K562 (cell line): ENCODE results near the gene SCGB1A1. TPM values are rescaled to one million over a fixed set of nuclear protein-coding genes. Genes with fewer than 3 reads are reported as not detected.
A peak's percentile ranks its signal among the peaks of the same experiment; 100 is the strongest.

ENCODE experiments used
- ATAC-seq: fragments of 200-7000 bp; cut with Tn5 transposase; 3 replicates; pipeline ENCODE4 v1.9.1; 2020; ENCODE audit warnings: moderate library complexity
- BruUV-seq: library from RNA; stranded (reverse); fragments of 400-500 nt; replicated peaks from 2 replicates; lab custom pipeline; 2021; lab: Mats Ljungman, UMichigan
- CTCF ChIA-PET: fragments of 300-600 bp; formaldehyde crosslinking; extraction: SDS; loops from one replicate; lab custom pipeline; 2021; ENCODE audit warnings: low intra/inter-chr PET ratio; lab: Yijun Ruan, JAX
- POLR2A ChIA-PET: fragments of 300-600, 350-650 bp; sonication (Branson Sonifier 250); formaldehyde crosslinking; extraction: SDS; loops from one replicate; lab custom pipeline; 2021; ENCODE audit warnings: antibody characterized with exemption, inconsistent platforms; lab: Yijun Ruan, JAX
- DNase-seq, 4 experiments: peaks; one replicate each; pipeline versions ENCODE4 v3.0.0 to v3.0.0-alpha.2; 2011 to 2018; ENCODE audit warnings: low spot score in 3 of 4, mixed read lengths in 3 of 4; ENCODE audit errors: extremely low read depth in 1 of 4
- FAIRE-seq: peaks from 2 replicates; lab custom pipeline; 2011; peaks lifted over from hg19 to GRCh38; lab: Jason Lieb, UNC
- H2AFZ ChIP-seq: 2 replicates; pipeline ENCODE4 v1.6.0; 2011; ENCODE audit warnings: low read depth, low read length, control low read depth, inconsistent platforms
- H3K27ac ChIP-seq: fragments of 200-600 bp; 3 replicates; pipeline ENCODE4 v1.8.0; 2011; ENCODE audit warnings: low read depth, mild to moderate bottlenecking, control low read depth, inconsistent platforms, low read length, moderate library complexity, mixed read lengths; ENCODE audit errors: extremely low read depth
- H3K27me3 ChIP-seq, 2 experiments: fragments of 300-600 bp in 1 of 2; 2 replicates in 1 of 2; 3 replicates in 1 of 2; pipeline versions ENCODE4 v1.6.0 to v1.8.0; 2011; ENCODE audit warnings: inconsistent platforms in 2 of 2, low read length in 2 of 2, mild to moderate bottlenecking in 1 of 2, mixed read lengths in 1 of 2, moderate library complexity in 1 of 2; ENCODE audit not compliant: control insufficient read depth in 2 of 2, insufficient read depth in 2 of 2
- H3K36me3 ChIP-seq: fragments of 300-600 bp; 3 replicates; pipeline ENCODE4 v1.8.0; 2011; ENCODE audit warnings: mild to moderate bottlenecking, low read length, inconsistent platforms; ENCODE audit not compliant: control insufficient read depth, insufficient read depth
- H3K4me1 ChIP-seq, 2 experiments: fragments of 200-600 bp in 1 of 2; replicated peaks in 1 of 2; 2 replicates in 1 of 2; 3 replicates in 1 of 2; pipeline versions ENCODE4 v1.5.1 to v1.8.0; 2011; ENCODE audit warnings: inconsistent platforms in 2 of 2, low read length in 2 of 2, mild to moderate bottlenecking in 1 of 2, mixed read lengths in 1 of 2, moderate library complexity in 1 of 2; ENCODE audit not compliant: control insufficient read depth in 2 of 2, insufficient read depth in 2 of 2
- H3K4me2 ChIP-seq: 2 replicates; pipeline ENCODE4 v1.6.1; 2011; ENCODE audit warnings: low read length, control low read depth, inconsistent platforms, mixed read lengths; ENCODE audit not compliant: insufficient read depth
- H3K4me3 ChIP-seq: fragments of 200-600 bp; sonication (generic), shearing (Covaris generic); 2 replicates; pipeline ENCODE4 v1.5.1; 2016; ENCODE audit warnings: control low read depth, inconsistent platforms
- H3K79me2 ChIP-seq: fragments of 200-600 bp; 3 replicates; pipeline ENCODE4 v1.8.0; 2011; ENCODE audit warnings: low read length, inconsistent platforms; ENCODE audit not compliant: control insufficient read depth, insufficient read depth
- H3K9ac ChIP-seq, 2 experiments: 2 replicates each; pipeline versions ENCODE4 v1.6.0 to v1.6.1; 2011; ENCODE audit warnings: low read depth in 2 of 2, low read length in 2 of 2, control low read depth in 1 of 2, inconsistent platforms in 1 of 2, mild to moderate bottlenecking in 1 of 2, mixed read lengths in 1 of 2; ENCODE audit not compliant: insufficient read depth in 1 of 2
- H3K9me1 ChIP-seq: one replicate; pipeline ENCODE4 v1.6.0; 2011; ENCODE audit warnings: inconsistent platforms, mild to moderate bottlenecking, low read length, moderate library complexity; ENCODE audit not compliant: control insufficient read depth, insufficient read depth
- H3K9me3 ChIP-seq: replicated peaks from 2 replicates; pipeline ENCODE4 v1.5.1; 2011; ENCODE audit warnings: low read depth, low read length, inconsistent platforms; ENCODE audit not compliant: control insufficient read depth, insufficient read depth
- H4K20me1 ChIP-seq: replicated peaks from 2 replicates; pipeline ENCODE4 v1.6.1; 2011; ENCODE audit warnings: low read length, inconsistent platforms, mixed read lengths; ENCODE audit not compliant: control insufficient read depth, insufficient read depth
- DNMT1 ChIP-seq: fragments of 450-650 bp; IDR thresholded peaks from 2 replicates; pipeline ENCODE4 v1.6.1; 2016; ENCODE audit warnings: antibody characterized with exemption, mild to moderate bottlenecking
- EGR1 ChIP-seq: fragments of 450-650 bp; conservative IDR thresholded peaks from 2 replicates; pipeline ENCODE4 v1.6.1; 2017; ENCODE audit warnings: mild to moderate bottlenecking
- KDM1A ChIP-seq, 2 experiments: fragments of 450-650 bp; IDR thresholded peaks; 2 replicates each; pipeline ENCODE4 v1.6.1; 2016; ENCODE audit warnings: mild to moderate bottlenecking in 2 of 2
- NFRKB ChIP-seq: fragments of 450-650 bp; IDR thresholded peaks from 2 replicates; pipeline ENCODE4 v1.6.1; 2016; ENCODE audit warnings: low read depth
- NR2C1 ChIP-seq, 2 experiments: fragments of 450-650 bp; IDR thresholded peaks; 2 replicates each; pipeline ENCODE4 v1.6.1; 2017; ENCODE audit warnings: mild to moderate bottlenecking in 2 of 2, antibody characterized with exemption in 1 of 2, inconsistent platforms in 1 of 2, missing compliant biosample characterization in 1 of 2, missing genetic modification characterization in 1 of 2
- OTX1 ChIP-seq: fragments of 450-650 bp; formaldehyde crosslinking; IDR thresholded peaks from 2 replicates; pipeline ENCODE4 v1.4.0; 2022; ENCODE audit warnings: mild to moderate bottlenecking
- SMAD1 ChIP-seq: fragments of 150-350 bp; IDR thresholded peaks from 2 replicates; pipeline ENCODE4 v1.6.1; 2014; ENCODE audit warnings: low read length, low read depth; ENCODE audit not compliant: partially characterized antibody
- SPI1 ChIP-seq: IDR thresholded peaks from 2 replicates; pipeline ENCODE4 v1.6.1; 2011; ENCODE audit warnings: low read depth, low read length, control low read depth, borderline replicate concordance
- ZFX ChIP-seq: sonication (generic); formaldehyde crosslinking; IDR thresholded peaks from 2 replicates; pipeline ENCODE4 v1.8.0; 2022; ENCODE audit warnings: mild to moderate bottlenecking, missing genetic modification reagents, moderate library complexity
- WGBS: fragments of 100-300 bp; shearing (Covaris generic); methylation state at CpG from one replicate; pipeline ENCODE4 v1.1.6; 2016; ENCODE audit warnings: low coverage, mixed read lengths; ENCODE audit not compliant: insufficient coverage; ENCODE audit errors: missing lambda C conversion rate; 5-methylcytosine and 5-hydroxymethylcytosine counted together
- in situ Hi-C: fragments of 300-500 bp; cut with MboI; formaldehyde crosslinking; loops from 4 replicates; pipeline ENCODE4 v1.15.0; 2018; ENCODE audit warnings: inconsistent platforms, mixed read lengths
- intact Hi-C: fragments of 100-400 bp; cut with micrococcal nuclease; formaldehyde crosslinking; loops from 2 replicates; pipeline ENCODE4 v1.14.2; 2022
- polyA plus RNA-seq, 8 experiments: library from polyadenylated mRNA; depleted of rRNA in 4 of 8; stranded (reverse) in 5 of 8; unstranded in 3 of 8; fragments of >200 nt; fragmentation: Nextera tagmentation in 2 of 8; fragmentation: Illumina TruSeq in 1 of 8; extraction: Ambion mirVana in 2 of 8; extraction: Trizol in 1 of 8; gene quantifications; 2 replicates each; pipeline versions ENCODE4 v1.2.1 to v1.2.3, GENCODE V29; 2011 to 2014; ENCODE audit warnings: inconsistent platforms in 1 of 8, missing spikeins in 1 of 8
- total RNA-seq, 7 experiments: library from RNA; depleted of rRNA in 6 of 7; stranded (reverse); fragments of >200 nt in 6 of 7; fragmentation: Illumina TruSeq in 2 of 7; extraction: Trizol in 2 of 7; gene quantifications; 2 replicates each; pipeline versions ENCODE4 v1.2.1 to v1.2.3, GENCODE V29; 2011 to 2021; ENCODE audit warnings: low replicate concordance in 1 of 7
- TF ChIP-seq, protein P1 (sequence below): IDR thresholded peaks from 3 replicates; pipeline ENCODE4 v1.6.1; 2011; ENCODE audit warnings: borderline replicate concordance, mild to moderate bottlenecking, moderate library complexity; ENCODE audit not compliant: insufficient read length; ENCODE audit errors: extremely low read depth
- TF ChIP-seq, protein P2 (sequence below): fragments of 450-650 bp; IDR thresholded peaks from 2 replicates; pipeline ENCODE4 v1.7.0; 2016; ENCODE audit warnings: borderline replicate concordance

SCGB1A1 gene
- total and polyA plus RNA-seq, 9 of the 15 experiments (the other 6 are each of a cell fraction or from before 2014, with no cell fraction given), result 0.55 TPM; not detected in 8

DNA sequence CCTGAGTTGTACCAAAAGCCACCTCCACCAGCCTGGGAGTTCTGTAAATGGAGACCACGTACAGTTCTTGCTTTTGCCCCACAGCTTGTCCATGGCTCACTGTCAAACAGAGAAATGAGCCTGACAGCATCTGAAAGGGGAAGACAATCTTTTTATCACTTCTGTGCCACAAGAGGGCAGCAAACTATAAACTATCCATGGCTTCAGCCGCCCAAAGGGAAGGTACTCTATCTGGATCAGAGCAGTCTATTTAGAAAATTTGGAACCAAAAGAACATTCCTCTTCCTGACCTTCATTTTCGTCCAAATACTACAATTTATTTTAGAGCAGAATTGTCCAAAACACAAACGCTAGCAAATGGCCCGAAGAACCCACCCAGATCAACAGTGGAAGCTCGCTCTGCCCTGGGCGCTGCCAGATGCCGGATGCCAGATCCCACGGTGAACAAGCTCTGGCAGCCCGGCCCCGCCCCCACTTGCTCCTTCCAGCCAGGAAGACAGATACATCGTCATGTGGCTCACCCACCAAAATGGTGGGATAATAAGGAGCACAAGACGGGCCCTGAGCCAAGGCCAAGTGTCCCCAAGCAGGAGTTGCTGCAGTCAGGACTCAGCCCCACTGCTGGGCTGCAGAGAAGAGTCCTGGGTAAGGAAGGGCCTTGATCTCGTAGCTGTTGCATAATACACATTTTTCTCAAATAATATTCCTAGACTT is 23.9 kb upstream of the SCGB1A1 start (continued):
- TF ChIP-seq, protein P1, sequence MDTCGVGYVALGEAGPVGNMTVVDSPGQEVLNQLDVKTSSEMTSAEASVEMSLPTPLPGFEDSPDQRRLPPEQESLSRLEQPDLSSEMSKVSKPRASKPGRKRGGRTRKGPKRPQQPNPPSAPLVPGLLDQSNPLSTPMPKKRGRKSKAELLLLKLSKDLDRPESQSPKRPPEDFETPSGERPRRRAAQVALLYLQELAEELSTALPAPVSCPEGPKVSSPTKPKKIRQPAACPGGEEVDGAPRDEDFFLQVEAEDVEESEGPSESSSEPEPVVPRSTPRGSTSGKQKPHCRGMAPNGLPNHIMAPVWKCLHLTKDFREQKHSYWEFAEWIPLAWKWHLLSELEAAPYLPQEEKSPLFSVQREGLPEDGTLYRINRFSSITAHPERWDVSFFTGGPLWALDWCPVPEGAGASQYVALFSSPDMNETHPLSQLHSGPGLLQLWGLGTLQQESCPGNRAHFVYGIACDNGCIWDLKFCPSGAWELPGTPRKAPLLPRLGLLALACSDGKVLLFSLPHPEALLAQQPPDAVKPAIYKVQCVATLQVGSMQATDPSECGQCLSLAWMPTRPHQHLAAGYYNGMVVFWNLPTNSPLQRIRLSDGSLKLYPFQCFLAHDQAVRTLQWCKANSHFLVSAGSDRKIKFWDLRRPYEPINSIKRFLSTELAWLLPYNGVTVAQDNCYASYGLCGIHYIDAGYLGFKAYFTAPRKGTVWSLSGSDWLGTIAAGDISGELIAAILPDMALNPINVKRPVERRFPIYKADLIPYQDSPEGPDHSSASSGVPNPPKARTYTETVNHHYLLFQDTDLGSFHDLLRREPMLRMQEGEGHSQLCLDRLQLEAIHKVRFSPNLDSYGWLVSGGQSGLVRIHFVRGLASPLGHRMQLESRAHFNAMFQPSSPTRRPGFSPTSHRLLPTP, result no peak
- TF ChIP-seq, all 486 proteins: peak for 34

DNA sequence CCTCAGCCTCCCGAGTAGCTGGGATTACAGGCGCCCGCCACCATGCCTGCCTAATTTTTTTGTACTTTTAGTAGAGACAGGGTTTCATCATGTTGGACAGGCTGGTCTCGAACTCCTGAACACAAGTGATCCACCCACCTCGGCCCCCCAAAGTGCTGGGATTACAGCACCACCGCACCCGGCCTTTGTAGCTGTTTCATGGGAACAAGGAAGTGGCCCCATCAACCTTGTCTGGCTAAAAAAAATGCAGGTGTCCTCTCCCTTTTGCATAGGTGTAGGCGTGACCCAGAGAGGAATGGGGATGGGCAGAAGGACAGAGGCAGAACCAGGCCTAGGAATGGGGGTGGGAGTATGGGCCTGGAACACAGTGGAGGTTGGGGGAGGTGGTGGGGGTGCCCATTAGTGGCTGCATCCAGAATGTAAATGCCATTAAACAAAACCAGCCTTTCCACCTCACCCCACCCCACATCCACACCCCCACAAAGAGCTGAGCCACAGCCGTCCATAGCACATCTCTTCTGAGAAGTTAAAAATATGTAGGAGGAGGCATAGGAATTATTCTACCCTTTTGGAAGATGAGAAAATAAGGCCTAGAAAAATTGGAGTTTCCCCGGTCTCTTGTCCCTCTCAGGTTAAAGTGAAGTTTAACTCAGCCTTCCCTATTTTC is 22.8 kb upstream of the SCGB1A1 start:
- no peaks in the 10 kb centered on the region for H3K27me3 ChIP-seq
- peak; percentile 7 for ATAC-seq
- H3K4me2 ChIP-seq, result peak overlapping the region; percentile 2; the same call in 1 of the 2 replicates
- no peaks in the 10 kb centered on the region for H4K20me1 ChIP-seq
- intact Hi-C loops (loop anchor here (1.0 to 10.0 kb wide), 7 partner anchors 29 to 461 kb away; partner anchors contain the start of genes BSCL2, GNG3 and POLR2G), in situ Hi-C loops (loop anchor here (10.0 to 25.0 kb wide), 3 partner anchors 159 to 616 kb away; partner anchors contain the start of gene SLC22A8)
- DNase-seq, result peak in 1 of 4 experiments; percentile 25
- peak overlapping the region; percentile 30; the same call in 1 of the 2 replicates for H2AFZ ChIP-seq
- H3K9me3 ChIP-seq, result no peaks in the 10 kb centered on the region
- ChIA-PET CTCF (interaction anchor here (0.6 to 3.7 kb wide), 5 partner anchors 15 to 216 kb away, joined by 3 to 48 read pairs (median 4); no protein-coding TSS in a partner anchor), POLR2A (interaction anchor here (0.6 to 2.7 kb wide), 22 partner anchors 10 to 475 kb away, joined by 3 to 9 read pairs (median 3); partner anchors contain the start of genes AHNAK, C11orf98, CSKMT and EEF1G)
- peak overlapping the region; percentile 68 for H3K27ac ChIP-seq
- BruUV-seq, result no TSS peak
- H3K4me1 ChIP-seq, result peaks cover 64 to 71% of the 10 kb centered on the region in 2 experiments
- no peaks in the 10 kb centered on the region for H3K9me1 ChIP-seq
- H3K9ac ChIP-seq, result peak overlapping the region; percentile 4 to 71; a peak in 2 of 4 replicates
- TF ChIP-seq OTX1 (CRISPR knock-in tag) (no peak), EGR1 (0 out of 2 replicates have a peak, but pooled peaks have one; percentile 14), SPI1 (peak; percentile 25; the same call in 1 of the 2 replicates), SMAD1 (no peak), ZFX (0 out of 2 replicates have a peak, but pooled peaks have one; percentile 1), DNMT1 (no peak), KDM1A (IDR thresholded peaks at IDR 0.05) (no peak), NFRKB (0 out of 2 replicates have a peak, but pooled peaks have one; percentile 13), NR2C1 (IDR thresholded peaks at IDR 0.05) (no peak), NR2C1 (tag; IDR thresholded peaks at IDR 0.05) (no peak)
- TF ChIP-seq, protein P2, sequence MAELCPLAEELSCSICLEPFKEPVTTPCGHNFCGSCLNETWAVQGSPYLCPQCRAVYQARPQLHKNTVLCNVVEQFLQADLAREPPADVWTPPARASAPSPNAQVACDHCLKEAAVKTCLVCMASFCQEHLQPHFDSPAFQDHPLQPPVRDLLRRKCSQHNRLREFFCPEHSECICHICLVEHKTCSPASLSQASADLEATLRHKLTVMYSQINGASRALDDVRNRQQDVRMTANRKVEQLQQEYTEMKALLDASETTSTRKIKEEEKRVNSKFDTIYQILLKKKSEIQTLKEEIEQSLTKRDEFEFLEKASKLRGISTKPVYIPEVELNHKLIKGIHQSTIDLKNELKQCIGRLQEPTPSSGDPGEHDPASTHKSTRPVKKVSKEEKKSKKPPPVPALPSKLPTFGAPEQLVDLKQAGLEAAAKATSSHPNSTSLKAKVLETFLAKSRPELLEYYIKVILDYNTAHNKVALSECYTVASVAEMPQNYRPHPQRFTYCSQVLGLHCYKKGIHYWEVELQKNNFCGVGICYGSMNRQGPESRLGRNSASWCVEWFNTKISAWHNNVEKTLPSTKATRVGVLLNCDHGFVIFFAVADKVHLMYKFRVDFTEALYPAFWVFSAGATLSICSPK, result no peak
- WGBS, result 60% methylated on average over 9 of the region's 10 CpGs
- no peak for FAIRE-seq
- no peaks in the 10 kb centered on the region for H3K36me3 ChIP-seq
- H3K79me2 ChIP-seq, result no peaks in the 10 kb centered on the region
- H3K4me3 ChIP-seq, result no peak overlapping the region
